Subcutaneous adipose tissue (tissue), 4 donors: ENCODE measurements around the gene SYNGR1. TPM values are rescaled to one million over a fixed set of nuclear protein-coding genes. Genes with fewer than 3 reads are reported as not detected.

Experiments
- CTCF ChIP-seq: fragments of 450-650 bp; IDR thresholded peaks from one replicate; pipeline ENCODE4 v1.5.1; 2016; ENCODE audit warnings: low read depth, mild to moderate bottlenecking, control low read depth, antibody characterized with exemption, moderate library complexity
- total RNA-seq, 4 donors: library from RNA; depleted of rRNA; stranded (reverse); fragments of >200 nt; gene quantifications; one replicate each; pipeline ENCODE4 v1.1.0, GENCODE V29; 2016

SYNGR1 gene
- total RNA-seq, 4 donors from 2014 or later: 2.6 to 15.3 (median 3.7) TPM

DNA sequence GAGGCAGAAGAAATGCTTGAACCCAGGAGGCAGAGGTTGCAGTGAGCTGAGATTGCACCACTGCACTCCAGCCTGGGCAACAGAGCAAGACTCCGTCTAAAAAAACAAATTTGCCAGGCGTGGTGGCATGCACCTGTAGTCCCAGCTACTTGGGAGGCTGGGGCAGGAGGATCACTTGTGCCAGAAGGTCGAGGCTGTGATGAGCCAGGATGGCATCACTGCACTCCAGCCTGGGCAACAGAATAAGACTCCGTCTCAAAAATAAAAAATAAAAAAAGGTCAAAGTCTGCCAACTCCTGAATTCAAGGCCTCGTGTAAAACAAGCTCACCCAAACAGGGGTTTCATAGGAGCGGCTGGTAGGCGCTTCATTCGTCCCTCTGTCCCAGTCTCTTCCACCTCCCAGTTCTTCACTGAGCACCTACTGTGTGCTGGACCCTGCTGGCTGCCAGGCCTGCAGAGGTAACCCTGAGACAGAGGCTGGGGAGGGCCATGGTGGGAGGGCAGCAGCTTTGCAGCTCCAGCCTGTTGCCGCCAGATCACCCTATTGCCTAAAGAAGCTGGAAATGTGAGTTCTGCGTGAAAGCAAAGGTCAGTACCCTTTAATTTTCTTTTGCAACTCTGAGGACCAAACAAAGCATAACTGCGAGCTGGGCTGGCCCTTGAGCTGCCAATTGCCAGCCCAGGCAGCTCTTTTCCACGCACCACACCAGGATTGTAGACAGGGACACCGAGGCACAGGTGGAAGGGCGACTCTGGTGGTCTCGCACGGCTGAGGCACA is 45.7 kb upstream of the SYNGR1 start:
- no peak for TF ChIP-seq CTCF

- TF ChIP-seq CTCF: no peak
Measured at GRCh38 chr22:39306456-39307361, 43.1 kb upstream of the SYNGR1 start.

DNA sequence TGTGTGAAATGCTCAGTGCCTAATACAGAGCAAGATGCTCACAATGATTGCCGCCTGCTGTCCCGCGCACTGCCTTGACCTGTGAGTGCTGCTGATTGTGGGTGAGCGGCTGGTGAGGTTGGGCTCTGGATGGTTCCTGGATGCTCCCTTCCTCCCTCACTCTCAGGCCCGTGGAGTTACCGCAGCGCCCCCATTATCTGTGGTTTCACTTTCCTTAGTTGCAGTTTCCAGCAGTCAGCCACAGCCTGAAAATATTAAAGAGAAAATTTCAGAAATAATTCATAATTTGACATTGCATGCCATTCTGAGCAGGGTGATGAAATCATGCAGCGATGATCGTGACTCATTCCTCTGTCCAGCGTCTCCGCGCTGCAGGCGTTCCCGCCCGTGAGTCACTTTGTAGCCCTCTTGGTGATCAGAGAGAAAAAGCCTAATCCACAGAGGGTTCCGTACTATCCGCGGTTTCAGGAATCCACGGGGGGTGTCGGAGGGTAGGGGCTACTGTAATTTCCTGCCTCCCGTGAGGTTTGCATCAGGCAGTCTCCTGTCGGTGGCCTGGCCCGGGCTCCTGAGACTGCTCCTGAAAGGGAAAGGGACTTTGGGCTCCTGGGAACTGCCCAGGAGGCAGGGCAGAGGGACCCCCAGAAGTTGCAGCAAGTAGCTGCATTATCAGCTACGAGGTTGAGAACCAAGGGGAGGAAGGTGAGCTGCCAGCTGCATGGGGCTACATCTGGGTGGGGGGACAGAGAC is 41.0 kb upstream of the SYNGR1 start:
- no peak for TF ChIP-seq CTCF

DNA sequence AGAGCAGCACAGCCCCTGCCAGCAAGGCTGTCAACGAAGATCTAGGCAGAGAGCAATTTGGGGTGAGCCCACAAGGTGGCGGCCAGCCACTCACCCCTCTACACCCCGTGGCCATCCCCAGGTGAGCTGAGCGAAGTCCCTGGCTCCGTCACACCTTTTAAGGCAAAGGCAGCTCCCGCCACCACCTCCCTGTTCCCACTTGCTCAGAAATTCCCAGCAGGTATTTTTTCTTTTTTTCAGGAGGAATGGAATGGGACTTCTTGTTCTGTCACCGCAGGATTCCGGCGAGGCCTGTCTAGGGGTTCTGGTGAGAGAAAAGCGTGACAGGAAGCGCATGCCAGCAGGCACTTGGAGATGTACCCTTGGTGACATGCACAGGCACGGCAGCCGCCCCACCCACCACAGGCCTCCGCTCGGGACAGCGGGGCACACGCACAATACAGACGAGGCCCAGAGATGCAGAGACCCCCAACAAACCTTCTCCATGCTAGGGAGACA is 40.4 kb upstream of the SYNGR1 start:
- TF ChIP-seq CTCF: no peak

DNA sequence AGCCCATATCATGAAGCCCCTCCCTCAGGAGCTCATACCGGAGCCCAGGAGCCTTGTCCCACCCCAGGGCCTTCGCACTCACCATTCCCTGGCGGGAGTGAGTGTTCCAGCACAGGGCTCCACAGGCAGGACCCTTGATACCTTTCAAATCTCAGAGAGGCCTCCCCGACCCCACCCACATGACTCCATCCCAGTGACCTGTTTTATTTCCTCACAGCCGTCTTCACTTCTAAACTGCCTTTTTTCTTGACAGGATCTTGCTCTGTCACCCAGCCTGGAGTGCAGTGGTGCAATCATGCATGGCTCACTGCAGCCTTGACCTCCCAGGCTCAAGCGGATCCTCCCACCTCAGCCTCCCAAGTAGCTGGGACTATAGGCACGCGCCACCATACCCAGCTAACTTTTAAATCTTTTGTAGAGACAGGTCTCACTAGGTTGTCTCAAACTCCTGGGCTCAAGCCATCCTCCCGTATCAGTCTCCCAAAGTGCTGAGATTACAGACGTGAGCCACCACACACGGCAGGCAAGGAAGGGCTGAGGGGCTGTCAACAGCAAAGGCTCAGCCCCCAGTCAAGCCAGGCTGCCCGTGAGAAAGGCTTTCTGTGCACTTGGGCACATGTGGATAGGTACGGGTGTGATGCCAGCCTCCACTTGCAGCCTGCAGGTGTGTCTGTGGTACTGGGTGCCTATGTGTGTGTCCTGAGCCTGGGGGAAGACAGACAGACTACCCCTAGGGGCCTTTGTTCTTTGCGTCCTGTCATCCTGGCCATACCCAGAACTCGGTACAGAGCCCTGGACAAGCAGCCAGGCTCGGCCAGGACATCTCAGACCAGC is 39.7 kb upstream of the SYNGR1 start:
- TF ChIP-seq CTCF: no peak

DNA sequence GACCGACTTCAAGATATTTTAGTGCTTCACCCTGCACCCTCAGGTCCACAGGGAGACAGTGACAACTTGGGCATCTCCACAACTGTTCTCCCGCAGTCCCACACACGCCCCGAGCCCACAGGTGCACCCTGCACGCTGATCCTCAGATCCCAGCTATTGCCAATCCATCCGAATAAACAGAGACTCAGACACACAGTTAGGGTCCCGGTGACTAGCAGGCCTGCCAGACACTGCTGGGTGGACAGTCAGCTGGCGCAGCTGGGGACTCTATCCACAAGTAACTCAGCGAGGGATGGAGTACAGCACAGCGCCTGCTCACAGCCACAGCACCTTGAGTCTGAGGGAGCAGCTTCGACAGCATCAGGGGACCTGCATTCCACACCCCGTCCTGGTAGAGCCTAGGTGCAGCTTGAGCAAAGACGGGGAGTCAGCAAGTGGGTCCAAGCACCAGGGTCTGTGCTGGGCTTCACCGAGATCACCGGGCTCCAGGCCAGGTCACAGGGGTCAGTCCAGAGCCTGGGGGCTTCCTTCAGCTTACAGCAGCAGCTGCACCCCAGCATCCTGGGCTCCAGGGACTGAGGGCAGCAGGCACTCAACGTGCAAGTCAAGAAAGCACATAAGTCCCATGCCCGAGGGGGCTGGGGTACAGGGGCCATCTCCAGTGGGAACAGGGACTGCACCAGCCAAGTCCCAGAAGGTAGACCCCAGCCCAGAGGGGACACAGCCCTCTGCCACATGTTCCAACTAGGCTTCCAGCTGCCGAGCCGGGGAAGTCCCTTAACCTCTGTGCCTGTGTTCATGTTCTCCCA is 38.0 kb upstream of the SYNGR1 start:
- no peak for TF ChIP-seq CTCF
